Activated naive CD4-positive, alpha-beta T cell treated with anti-CD3 and anti-CD28 coated beads, Interleukin-2, amount 10 ng/mL, durations not matched to agents 7 days and 5 days (primary cell): ENCODE results near the gene SLC15A4.
A peak's percentile ranks its signal among the peaks of the same experiment; 100 is the strongest.

Experiments used
- CTCF ChIA-PET: fragments of 350-600 bp; sonication (Branson Sonifier 250); formaldehyde crosslinking; loops from one replicate; lab custom pipeline; 2021; ENCODE audit warnings: antibody characterized with exemption; lab: Charles Lee
- DNase-seq: peaks from one replicate; pipeline ENCODE4 v3.0.0-alpha.2; 2020
- H3K27ac Mint-ChIP-seq: one replicate; pipeline ENCODE4 v1.8.0; 2021; ENCODE audit warnings: mild to moderate bottlenecking, moderate library complexity, mixed read lengths
- H3K27me3 Mint-ChIP-seq: one replicate; pipeline ENCODE4 v1.8.0; 2021; ENCODE audit warnings: mild to moderate bottlenecking, mixed read lengths
- H3K36me3 Mint-ChIP-seq: one replicate; pipeline ENCODE4 v1.8.0; 2021; ENCODE audit warnings: mixed read lengths
- H3K4me1 Mint-ChIP-seq: one replicate; pipeline ENCODE4 v1.8.0; 2021; ENCODE audit warnings: mixed read lengths
- H3K4me3 Mint-ChIP-seq: one replicate; pipeline ENCODE4 v1.8.0; 2021; ENCODE audit warnings: mild to moderate bottlenecking, moderate library complexity, mixed read lengths
- H3K9me3 Mint-ChIP-seq: one replicate; pipeline ENCODE4 v1.8.0; 2021; ENCODE audit warnings: mixed read lengths

SLC15A4 gene

DNA sequence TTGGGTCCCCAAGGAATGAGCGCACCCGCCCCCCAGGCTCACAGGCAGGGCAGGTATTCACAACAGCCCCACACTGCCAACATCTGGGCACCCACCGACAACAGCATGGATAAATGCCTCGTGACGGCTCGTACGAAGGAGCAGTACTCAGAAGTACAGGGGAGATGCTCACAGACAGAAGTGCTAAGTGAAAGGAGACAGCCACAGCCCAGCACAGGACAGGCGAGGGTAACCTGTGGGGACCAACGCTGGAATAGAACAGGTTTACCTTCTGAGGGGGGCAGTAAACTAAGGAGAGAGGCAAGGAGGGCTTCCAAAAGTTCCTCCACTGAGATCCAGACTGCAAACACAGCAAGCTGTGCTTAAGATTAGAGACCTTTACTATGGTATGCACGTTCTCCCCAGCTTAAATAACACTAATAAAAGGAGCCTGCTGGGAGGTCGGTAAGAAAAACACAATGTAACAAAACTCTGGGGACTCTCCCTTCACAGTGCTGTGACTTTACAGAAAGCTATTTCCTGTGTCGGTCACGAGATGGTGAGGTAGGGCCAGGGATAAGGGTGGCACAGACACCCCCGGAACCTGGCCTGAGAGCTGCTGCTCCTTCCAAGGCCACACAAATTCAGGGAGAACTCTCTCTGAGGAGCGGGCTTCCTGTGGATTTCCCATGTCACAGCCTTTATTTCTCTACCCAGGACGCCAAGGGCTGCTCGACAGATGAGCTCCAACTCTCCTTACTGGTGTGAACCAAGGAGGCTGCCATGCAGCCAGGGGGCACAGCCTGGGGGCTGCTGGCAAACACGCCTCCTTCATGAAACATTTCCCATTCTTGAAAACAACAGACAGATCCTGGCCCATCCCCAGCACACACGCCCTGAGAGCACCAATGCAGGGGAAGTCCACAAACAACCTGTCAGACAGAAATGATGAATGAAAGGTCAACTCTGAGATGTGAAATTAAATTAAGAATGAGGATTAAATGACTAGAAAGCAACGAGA is 26.3 kb downstream of the SLC15A4 start:
- no peaks in the 10 kb centered on the region for H3K9me3 Mint-ChIP-seq
- H3K27me3 Mint-ChIP-seq, result no peaks in the 10 kb centered on the region
- CTCF ChIA-PET, result interaction anchor here (2.6 kb wide), 1 partner anchor 15 kb away, joined by 9 read pairs; no protein-coding TSS in a partner anchor
- peaks cover 21% of the 10 kb centered on the region for H3K4me1 Mint-ChIP-seq
- DNase-seq, result no peak
- peaks cover 61% of the 10 kb centered on the region for H3K36me3 Mint-ChIP-seq
- H3K27ac Mint-ChIP-seq, result no peak overlapping the region
- no peak overlapping the region for H3K4me3 Mint-ChIP-seq

- Mint-ChIP-seq H3K27ac (no peak overlapping the region), H3K36me3 (peaks cover 65% of the 10 kb centered on the region), H3K27me3 (no peaks in the 10 kb centered on the region), H3K4me3 (no peak overlapping the region), H3K4me1 (peaks cover 21% of the 10 kb centered on the region), H3K9me3 (no peaks in the 10 kb centered on the region)
- DNase-seq, result no peak
- CTCF ChIA-PET, result interaction anchor here (2.6 kb wide), 1 partner anchor 14 kb away, joined by 9 read pairs; no protein-coding TSS in a partner anchor
Observed at GRCh38 chr12:128796439-128797118, 27.2 kb downstream of the SLC15A4 start.

DNA sequence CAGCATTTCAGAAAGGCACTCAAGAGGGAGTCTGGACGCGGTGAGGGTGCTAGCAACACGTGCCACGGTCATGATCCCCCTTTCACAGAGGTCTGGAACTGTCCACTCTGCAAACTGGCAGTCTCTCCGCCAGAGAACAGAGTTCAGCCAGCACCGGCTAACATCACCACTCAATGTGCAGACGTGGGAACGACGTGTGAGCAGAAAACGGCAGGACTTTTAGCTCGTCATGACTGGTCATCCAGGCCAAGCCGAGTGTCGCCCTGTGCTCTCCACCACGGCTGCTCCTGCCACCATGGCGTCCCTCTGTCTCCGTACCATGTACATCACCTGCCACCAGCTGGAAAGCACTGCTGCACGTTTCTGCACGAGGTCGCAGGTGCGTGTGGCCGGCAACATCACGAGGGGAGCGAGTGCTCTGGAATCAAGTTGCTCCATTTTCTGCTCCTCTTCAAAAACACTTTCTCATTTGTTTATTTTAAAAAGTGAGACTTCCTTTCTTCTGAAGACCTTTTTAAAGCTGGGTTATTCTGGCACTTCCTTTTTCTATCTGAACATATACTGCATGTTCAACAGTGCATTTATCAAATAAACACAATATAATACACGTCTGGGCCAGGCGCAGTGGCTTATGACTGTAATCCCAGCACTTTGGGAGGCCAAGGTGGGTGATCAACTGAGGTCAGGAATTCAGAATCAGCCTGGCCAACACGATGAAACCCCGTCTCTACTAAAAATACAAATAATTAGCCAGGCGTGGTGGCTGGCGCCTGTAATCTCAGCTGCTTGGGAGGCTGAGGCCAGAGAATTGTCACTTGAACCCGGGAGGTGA is 28.0 kb downstream of the SLC15A4 start:
- Mint-ChIP-seq H3K9me3 (no peaks in the 10 kb centered on the region), H3K36me3 (peaks cover 59% of the 10 kb centered on the region), H3K27ac (peak overlapping the region; percentile 28), H3K27me3 (no peaks in the 10 kb centered on the region), H3K4me1 (peaks cover 21% of the 10 kb centered on the region), H3K4me3 (no peak overlapping the region)
- CTCF ChIA-PET, result interaction anchor here (0.6 kb wide), 1 partner anchor 400 kb away, joined by 3 read pairs; no protein-coding TSS in a partner anchor
- DNase-seq, result no peak

- peak overlapping the region; percentile 79 for H3K27ac Mint-ChIP-seq
- CTCF ChIA-PET, result interaction anchor here (1.4 to 1.6 kb wide), 2 partner anchors 12 kb away, joined by 3 to 5 read pairs; no protein-coding TSS in a partner anchor
- peaks cover 51% of the 10 kb centered on the region for H3K36me3 Mint-ChIP-seq
- no peaks in the 10 kb centered on the region for H3K27me3 Mint-ChIP-seq
- DNase-seq, result no peak
- H3K4me1 Mint-ChIP-seq, result peaks cover 21% of the 10 kb centered on the region
- no peak overlapping the region for H3K4me3 Mint-ChIP-seq
- no peaks in the 10 kb centered on the region for H3K9me3 Mint-ChIP-seq
Observed at GRCh38 chr12:128794661-128795529, 28.9 kb downstream of the SLC15A4 start.

- H3K4me1 Mint-ChIP-seq, result peaks cover 21% of the 10 kb centered on the region
- no peaks in the 10 kb centered on the region for H3K9me3 Mint-ChIP-seq
- no peak for DNase-seq
- CTCF ChIA-PET, result interaction anchor here (1.4 to 1.6 kb wide), 2 partner anchors 11 to 13 kb away, joined by 3 to 5 read pairs; no protein-coding TSS in a partner anchor
- H3K27me3 Mint-ChIP-seq, result no peaks in the 10 kb centered on the region
- no peak overlapping the region for H3K27ac Mint-ChIP-seq
- H3K36me3 Mint-ChIP-seq, result peaks cover 45% of the 10 kb centered on the region
- no peak overlapping the region for H3K4me3 Mint-ChIP-seq
Observed at GRCh38 chr12:128793701-128794100, 30.1 kb downstream of the SLC15A4 start.

DNA sequence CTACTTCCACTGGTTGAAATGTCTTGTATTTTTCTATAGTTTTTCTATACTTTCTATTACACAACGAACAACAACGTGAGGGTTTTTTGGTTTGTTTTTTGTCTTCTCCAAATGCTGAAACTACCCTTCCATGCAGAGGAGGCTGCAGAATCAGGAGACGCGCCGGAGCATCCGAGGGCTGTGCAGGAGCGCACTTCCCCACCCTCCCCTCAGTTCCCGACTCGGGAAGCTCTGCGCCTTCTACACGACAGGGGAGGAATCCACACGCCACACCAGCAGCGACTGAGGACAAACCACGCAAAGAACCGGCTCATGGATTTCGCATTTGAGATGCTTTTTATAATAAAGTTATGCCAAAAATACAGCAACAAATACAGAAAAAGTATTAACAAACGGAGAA is 30.9 kb downstream of the SLC15A4 start:
- CTCF ChIA-PET, result no interaction called here
- no peaks in the 10 kb centered on the region for H3K9me3 Mint-ChIP-seq
- no peaks in the 10 kb centered on the region for H3K27me3 Mint-ChIP-seq
- H3K36me3 Mint-ChIP-seq, result peaks cover 43% of the 10 kb centered on the region
- H3K4me1 Mint-ChIP-seq, result peaks cover 21% of the 10 kb centered on the region
- DNase-seq, result no peak
- H3K27ac Mint-ChIP-seq, result no peak overlapping the region
- no peak overlapping the region for H3K4me3 Mint-ChIP-seq

DNA sequence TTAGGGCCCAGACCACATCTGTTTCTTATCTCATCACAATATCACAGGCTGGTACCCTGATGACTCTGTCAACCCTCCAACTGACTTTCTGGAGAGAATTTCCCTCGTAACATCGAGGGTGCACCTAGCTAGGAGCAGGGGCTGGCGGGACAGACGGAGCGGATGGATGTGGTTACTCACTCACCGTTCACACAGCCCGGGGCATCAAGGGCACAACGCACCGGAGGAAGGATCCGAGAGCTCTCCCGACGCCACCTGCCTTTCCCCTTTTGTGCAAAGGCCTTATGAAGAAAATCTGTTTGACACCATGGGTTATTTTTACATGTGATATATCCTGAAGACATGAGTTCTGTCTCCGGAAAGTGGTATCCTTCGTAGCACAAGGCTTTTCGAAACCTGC is 31.4 kb downstream of the SLC15A4 start:
- Mint-ChIP-seq H3K4me3 (no peak overlapping the region), H3K36me3 (peaks cover 40% of the 10 kb centered on the region), H3K27me3 (no peaks in the 10 kb centered on the region), H3K9me3 (no peaks in the 10 kb centered on the region), H3K27ac (no peak overlapping the region), H3K4me1 (peaks cover 21% of the 10 kb centered on the region)
- no peak for DNase-seq
- CTCF ChIA-PET, result no interaction called here

DNA sequence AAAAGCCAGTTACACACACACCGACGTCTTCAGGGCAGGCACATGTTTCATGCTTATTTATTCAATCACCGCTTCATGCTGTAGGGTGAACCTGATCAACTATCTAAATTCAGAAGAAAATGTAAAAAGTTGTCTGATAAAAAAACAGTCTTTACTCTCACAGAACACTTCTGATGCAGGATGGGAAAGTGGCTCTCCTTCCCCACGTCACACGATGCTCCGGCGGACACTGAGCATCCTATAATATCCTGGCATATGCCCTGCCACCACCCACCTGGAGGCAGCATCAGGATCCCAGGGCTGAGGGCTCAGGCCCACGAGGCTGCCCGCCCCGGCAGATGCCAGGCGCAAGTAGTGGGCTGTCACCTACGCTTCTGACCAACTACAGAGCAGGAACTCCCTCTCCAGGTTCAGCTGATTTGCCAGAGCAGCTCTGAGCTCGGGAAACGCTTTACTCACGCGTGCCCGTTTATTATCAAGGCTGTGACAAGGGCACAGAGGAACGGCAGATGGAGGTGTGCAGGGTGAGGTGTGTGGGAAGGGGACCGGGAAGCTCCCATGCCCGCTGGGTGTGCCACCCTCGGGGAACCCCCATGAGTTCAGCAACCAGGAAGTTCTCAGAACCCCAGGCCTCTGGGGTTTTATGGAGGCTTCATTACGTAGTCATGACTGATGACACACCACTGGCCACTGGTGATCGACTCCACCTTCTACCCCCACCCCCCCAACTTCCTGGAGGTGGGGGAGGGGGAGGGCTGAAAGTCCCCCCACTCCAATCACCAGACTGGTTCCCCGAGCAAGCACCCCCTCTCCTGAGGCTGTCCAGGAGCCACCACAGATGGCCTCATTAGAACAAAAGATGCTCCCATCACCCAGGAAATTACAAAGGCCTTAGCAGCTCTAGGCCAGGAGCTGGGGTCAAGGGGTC is 32.1 kb downstream of the SLC15A4 start:
- no peaks in the 10 kb centered on the region for H3K27me3 Mint-ChIP-seq
- H3K4me3 Mint-ChIP-seq, result no peak overlapping the region
- no peaks in the 10 kb centered on the region for H3K9me3 Mint-ChIP-seq
- CTCF ChIA-PET, result no interaction called here
- DNase-seq, result no peak
- peaks cover 36% of the 10 kb centered on the region for H3K36me3 Mint-ChIP-seq
- H3K27ac Mint-ChIP-seq, result no peak overlapping the region
- peaks cover 21% of the 10 kb centered on the region for H3K4me1 Mint-ChIP-seq

DNA sequence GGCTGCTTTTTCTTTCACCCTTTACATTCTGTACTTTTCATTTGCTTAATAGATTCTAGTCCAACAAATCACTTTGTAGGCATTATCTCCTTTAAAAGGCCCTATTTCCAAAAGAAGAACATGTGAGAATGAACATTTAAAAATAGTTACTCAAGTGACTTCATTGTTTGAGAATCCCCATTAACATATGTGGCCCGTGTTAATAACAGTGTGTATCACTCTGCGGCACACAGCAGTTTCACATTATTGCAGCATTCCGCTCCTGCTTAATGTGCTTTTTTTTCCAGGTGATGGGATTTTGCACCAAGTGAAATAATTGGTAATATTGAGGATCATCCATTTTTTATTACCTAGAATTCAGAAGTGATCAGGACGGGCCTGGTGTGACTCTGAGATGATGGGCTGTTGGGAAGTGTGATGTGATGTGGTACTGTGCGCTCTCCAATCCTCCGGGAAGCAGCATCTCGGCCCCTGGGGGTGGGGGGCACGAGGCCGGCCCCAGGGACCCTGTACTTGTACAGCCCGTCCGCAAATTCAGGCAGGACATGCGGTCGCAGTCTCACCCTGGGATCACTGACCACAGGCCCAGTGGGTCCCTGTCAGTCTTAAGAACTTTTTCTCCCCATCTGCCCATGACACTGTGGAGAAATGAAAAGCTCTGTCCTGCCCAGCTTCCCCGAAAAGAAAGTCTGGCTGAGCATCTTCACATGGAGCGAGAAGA is 32.9 kb downstream of the SLC15A4 start:
- H3K4me1 Mint-ChIP-seq, result peaks cover 15% of the 10 kb centered on the region
- H3K27me3 Mint-ChIP-seq, result no peaks in the 10 kb centered on the region
- no peak for DNase-seq
- CTCF ChIA-PET, result no interaction called here
- H3K4me3 Mint-ChIP-seq, result no peak overlapping the region
- H3K9me3 Mint-ChIP-seq, result no peaks in the 10 kb centered on the region
- no peak overlapping the region for H3K27ac Mint-ChIP-seq
- H3K36me3 Mint-ChIP-seq, result peaks cover 30% of the 10 kb centered on the region

DNA sequence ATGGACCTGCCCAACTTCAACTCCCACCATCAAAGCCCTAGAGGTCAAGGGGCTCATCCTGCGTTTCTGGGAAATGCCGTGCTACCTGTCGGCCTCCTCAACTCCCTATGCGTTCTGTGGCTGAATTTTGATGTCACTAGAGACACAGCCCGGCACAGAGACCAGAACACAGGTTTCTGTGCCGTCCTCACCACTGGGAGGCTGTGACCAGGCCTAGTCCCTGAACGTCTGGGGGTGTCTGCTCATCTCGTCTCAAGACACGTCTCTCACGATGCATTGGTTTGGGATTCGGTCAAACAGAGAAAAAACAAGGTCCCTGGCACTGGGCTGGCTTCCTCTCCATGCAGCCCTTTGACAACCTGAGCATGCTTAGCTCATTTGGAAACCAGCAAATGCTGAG is 33.5 kb downstream of the SLC15A4 start:
- H3K36me3 Mint-ChIP-seq, result peaks cover 26% of the 10 kb centered on the region
- no peaks in the 10 kb centered on the region for H3K9me3 Mint-ChIP-seq
- peaks cover 10% of the 10 kb centered on the region for H3K4me1 Mint-ChIP-seq
- no peak overlapping the region for H3K27ac Mint-ChIP-seq
- CTCF ChIA-PET, result no interaction called here
- H3K4me3 Mint-ChIP-seq, result no peak overlapping the region
- no peak for DNase-seq
- H3K27me3 Mint-ChIP-seq, result no peaks in the 10 kb centered on the region

GRCh38 chr12:128789356-128789929 is 34.3 kb downstream of the SLC15A4 start:
- H3K27me3 Mint-ChIP-seq, result no peaks in the 10 kb centered on the region
- CTCF ChIA-PET, result no interaction called here
- H3K4me1 Mint-ChIP-seq, result peaks cover 2% of the 10 kb centered on the region
- no peak overlapping the region for H3K27ac Mint-ChIP-seq
- H3K4me3 Mint-ChIP-seq, result no peak overlapping the region
- no peak for DNase-seq
- peaks cover 20% of the 10 kb centered on the region for H3K36me3 Mint-ChIP-seq
- H3K9me3 Mint-ChIP-seq, result no peaks in the 10 kb centered on the region
